BE2C (cell line): ENCODE measurements around the gene NAV2.

Experiments used
- DNase-seq: peaks from one replicate; pipeline ENCODE4 v3.0.0-alpha.2; 2020
- H3K27me3 ChIP-seq: fragments of 250-450 bp; sonication (Bioruptor Pico); 2 replicates; pipeline ENCODE4 v1.5.1; 2020; ENCODE audit warnings: mild to moderate bottlenecking
- H3K36me3 ChIP-seq: fragments of 250-450 bp; sonication (Bioruptor Pico); 2 replicates; pipeline ENCODE4 v1.5.1; 2020; ENCODE audit warnings: mild to moderate bottlenecking
- H3K4me1 ChIP-seq: fragments of 250-450 bp; sonication (Bioruptor Pico); 2 replicates; pipeline ENCODE4 v1.5.1; 2020
- H3K4me3 ChIP-seq: 2 replicates; pipeline ENCODE4 v1.5.1; 2011; ENCODE audit warnings: low read depth, low read length
- H3K9me3 ChIP-seq: fragments of 250-450 bp; sonication (Bioruptor Pico); 2 replicates; pipeline ENCODE4 v1.5.1; 2020
- TF ChIP-seq, protein P1 (sequence below): IDR thresholded peaks from 2 replicates; pipeline ENCODE4 v1.5.1; 2012; ENCODE audit warnings: mild to moderate bottlenecking, low read depth, low read length

NAV2 gene

DNA sequence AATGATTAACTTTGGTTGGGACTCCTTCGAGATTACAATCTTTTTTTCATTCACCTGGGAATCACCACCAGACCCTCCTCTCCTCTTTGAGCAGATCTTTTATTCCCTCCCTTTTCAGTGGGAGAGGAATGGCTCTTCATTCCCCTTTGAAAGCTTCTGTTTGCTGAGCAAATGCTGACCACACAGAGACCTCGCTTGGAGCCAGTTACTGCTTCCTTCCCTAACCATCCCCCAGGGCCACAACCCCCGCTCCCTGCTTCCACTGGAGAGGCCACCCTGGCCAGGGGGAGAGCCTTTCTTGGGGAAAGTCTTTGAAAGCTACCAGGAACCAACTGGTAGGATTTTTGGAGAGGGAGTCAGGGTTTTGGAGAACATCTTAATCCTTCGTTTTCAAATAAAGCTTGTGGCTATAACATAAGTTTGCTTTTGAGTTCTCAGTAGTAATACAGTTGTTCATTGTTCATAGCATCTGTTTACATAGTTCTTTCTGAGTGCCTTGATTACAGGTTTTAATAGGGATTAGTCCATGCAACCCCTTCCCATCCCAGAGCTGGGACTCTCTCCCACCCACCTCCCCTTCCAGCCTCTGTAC is 309.2 kb downstream of the NAV2 start:
- Histone ChIP-seq H3K36me3 (no peaks in the 10 kb centered on the region), H3K9me3 (no peaks in the 10 kb centered on the region), H3K4me3 (no peak overlapping the region), H3K4me1 (no peaks in the 10 kb centered on the region), H3K27me3 (no peaks in the 10 kb centered on the region)
- TF ChIP-seq, protein P1, sequence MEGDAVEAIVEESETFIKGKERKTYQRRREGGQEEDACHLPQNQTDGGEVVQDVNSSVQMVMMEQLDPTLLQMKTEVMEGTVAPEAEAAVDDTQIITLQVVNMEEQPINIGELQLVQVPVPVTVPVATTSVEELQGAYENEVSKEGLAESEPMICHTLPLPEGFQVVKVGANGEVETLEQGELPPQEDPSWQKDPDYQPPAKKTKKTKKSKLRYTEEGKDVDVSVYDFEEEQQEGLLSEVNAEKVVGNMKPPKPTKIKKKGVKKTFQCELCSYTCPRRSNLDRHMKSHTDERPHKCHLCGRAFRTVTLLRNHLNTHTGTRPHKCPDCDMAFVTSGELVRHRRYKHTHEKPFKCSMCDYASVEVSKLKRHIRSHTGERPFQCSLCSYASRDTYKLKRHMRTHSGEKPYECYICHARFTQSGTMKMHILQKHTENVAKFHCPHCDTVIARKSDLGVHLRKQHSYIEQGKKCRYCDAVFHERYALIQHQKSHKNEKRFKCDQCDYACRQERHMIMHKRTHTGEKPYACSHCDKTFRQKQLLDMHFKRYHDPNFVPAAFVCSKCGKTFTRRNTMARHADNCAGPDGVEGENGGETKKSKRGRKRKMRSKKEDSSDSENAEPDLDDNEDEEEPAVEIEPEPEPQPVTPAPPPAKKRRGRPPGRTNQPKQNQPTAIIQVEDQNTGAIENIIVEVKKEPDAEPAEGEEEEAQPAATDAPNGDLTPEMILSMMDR = no peak
- DNase-seq = no peak

DNA sequence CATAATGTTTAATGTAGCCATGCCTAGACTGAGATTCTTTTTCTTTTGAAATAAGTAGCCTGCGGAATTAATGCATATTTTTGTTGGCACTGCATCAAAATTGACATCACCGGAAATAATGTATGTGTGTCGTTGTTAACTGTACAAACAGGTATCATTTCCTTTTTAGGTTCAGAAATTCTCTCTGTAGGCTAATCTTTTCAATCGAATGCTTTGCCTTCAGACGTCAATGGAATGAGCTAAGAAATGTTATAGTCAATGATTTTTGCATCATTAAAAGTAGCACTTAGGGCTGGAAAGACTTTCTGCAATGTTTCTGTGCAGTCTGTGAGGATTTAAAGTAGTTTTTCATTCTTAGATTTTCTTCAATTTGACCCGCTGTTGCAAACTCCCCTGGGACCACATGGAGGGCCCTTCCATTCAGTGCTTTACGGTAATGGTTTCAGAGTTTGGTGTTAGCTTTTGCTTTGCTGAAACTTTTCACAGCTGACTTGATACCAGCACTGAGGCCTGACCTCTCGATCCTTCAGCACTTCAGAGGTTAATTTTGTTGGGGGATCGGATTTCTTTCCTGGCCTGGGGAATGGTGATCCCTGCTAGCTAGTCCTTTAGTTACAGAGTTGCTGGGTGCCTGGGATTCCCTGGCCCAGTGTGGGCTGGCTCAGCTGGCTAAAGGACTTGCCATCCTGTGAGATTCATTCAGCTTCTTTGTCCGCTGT is 309.9 kb downstream of the NAV2 start:
- no peak for DNase-seq
- H3K36me3 ChIP-seq = no peaks in the 10 kb centered on the region
- no peaks in the 10 kb centered on the region for H3K27me3 ChIP-seq
- H3K4me1 ChIP-seq = no peaks in the 10 kb centered on the region
- TF ChIP-seq, protein P1 = no peak
- no peak overlapping the region for H3K4me3 ChIP-seq
- no peaks in the 10 kb centered on the region for H3K9me3 ChIP-seq

GRCh38 chr11:20023082-20023426 is 310.4 kb downstream of the NAV2 start:
- TF ChIP-seq, protein P1 = no peak
- Histone ChIP-seq H3K4me1 (no peaks in the 10 kb centered on the region), H3K36me3 (no peaks in the 10 kb centered on the region), H3K4me3 (no peak overlapping the region), H3K9me3 (no peaks in the 10 kb centered on the region), H3K27me3 (no peaks in the 10 kb centered on the region)
- no peak for DNase-seq

DNA sequence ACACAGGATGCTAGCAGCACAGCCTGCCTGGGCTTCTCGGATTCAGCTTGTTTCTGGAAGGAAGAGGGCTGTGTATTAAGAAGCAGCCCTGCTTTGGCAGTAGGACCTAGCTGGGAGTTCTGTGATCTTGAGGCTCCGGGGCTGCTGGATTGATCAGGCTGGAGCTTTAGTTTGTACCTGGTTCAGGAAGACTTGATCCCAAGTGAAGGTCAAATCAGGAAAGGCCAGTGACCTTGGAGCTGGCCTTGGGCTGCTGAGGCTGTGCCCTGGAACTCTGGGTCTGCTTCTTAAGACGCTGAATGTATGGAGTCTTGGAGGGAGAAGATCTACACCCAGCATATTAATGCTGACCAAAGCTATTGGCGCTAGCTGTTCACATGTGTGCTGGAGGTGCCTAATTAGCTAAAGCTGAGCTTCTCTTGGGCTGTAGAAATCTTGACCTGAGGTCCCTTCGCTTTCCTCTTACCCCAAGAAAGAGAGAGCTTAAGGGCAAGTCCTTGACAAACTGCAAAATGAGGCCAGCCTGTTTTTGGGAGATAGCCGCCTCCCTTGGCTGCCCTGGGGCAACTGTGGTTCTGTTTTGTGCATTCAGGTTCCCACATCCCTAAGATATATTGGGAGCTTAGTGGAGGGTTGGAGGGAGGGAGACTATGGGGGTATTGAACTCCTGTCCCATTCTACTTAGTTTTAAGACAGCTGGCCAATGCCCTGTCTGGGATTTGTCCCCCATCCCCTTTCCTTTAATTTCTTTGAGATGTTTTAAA is 311.7 kb downstream of the NAV2 start:
- Histone ChIP-seq H3K4me3 (no peak overlapping the region), H3K4me1 (no peaks in the 10 kb centered on the region)
- TF ChIP-seq, protein P1 = no peak

GRCh38 chr11:20025332-20025840 is 312.7 kb downstream of the NAV2 start:
- DNase-seq = no peak
- TF ChIP-seq, protein P1 = no peak
- no peaks in the 10 kb centered on the region for H3K4me1 ChIP-seq
- no peaks in the 10 kb centered on the region for H3K9me3 ChIP-seq
- no peaks in the 10 kb centered on the region for H3K36me3 ChIP-seq
- H3K4me3 ChIP-seq = no peak overlapping the region
- H3K27me3 ChIP-seq = no peaks in the 10 kb centered on the region

More for the DNA sequence above, 311.7 kb downstream of the NAV2 start:
- H3K27me3 ChIP-seq = no peaks in the 10 kb centered on the region
- H3K36me3 ChIP-seq = no peaks in the 10 kb centered on the region
- H3K9me3 ChIP-seq = no peaks in the 10 kb centered on the region
- DNase-seq = no peak
